Adrenal gland (tissue), 5 donors: ENCODE measurements around the gene CPEB1.

Experiments
- POLR2A ChIP-seq, 2 donors: fragments of 450-650 bp; IDR thresholded peaks; one replicate each; pipeline ENCODE4 v1.6.1; 2017; ENCODE audit warnings: antibody characterized with exemption in 2 of 2, mild to moderate bottlenecking in 2 of 2, moderate library complexity in 1 of 2
- TF ChIP-seq, protein P1 (sequence below), 6 experiments: fragments of 450-650 bp in 4 of 6; fragments of 200-600 bp in 2 of 6; sonication (generic) in 1 of 6; IDR thresholded peaks; 1 replicate in 5 of 6; 2 replicates in 1 of 6; pipeline versions ENCODE4 v1.5.1 to v1.8.0; 2016 to 2021; ENCODE audit warnings: antibody characterized with exemption in 6 of 6, mild to moderate bottlenecking in 2 of 6, moderate library complexity in 1 of 6
- donor health status: DM: no; HTN: no; CAD: no.

- TF ChIP-seq, protein P1, sequence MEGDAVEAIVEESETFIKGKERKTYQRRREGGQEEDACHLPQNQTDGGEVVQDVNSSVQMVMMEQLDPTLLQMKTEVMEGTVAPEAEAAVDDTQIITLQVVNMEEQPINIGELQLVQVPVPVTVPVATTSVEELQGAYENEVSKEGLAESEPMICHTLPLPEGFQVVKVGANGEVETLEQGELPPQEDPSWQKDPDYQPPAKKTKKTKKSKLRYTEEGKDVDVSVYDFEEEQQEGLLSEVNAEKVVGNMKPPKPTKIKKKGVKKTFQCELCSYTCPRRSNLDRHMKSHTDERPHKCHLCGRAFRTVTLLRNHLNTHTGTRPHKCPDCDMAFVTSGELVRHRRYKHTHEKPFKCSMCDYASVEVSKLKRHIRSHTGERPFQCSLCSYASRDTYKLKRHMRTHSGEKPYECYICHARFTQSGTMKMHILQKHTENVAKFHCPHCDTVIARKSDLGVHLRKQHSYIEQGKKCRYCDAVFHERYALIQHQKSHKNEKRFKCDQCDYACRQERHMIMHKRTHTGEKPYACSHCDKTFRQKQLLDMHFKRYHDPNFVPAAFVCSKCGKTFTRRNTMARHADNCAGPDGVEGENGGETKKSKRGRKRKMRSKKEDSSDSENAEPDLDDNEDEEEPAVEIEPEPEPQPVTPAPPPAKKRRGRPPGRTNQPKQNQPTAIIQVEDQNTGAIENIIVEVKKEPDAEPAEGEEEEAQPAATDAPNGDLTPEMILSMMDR (IDR thresholded peaks at IDR 0.05) = no peak
- no peak for TF ChIP-seq POLR2A (IDR thresholded peaks at IDR 0.05)
These were observed 114.7 kb downstream of the CPEB1 start for GRCh38 chr15:82532383-82532990.
